A673 (cell line): ENCODE data around the gene NRXN3.

Source experiments
- CTCF ChIP-seq: fragments of 300-800, 200-600 bp; sonication (generic); conservative IDR thresholded peaks from 2 replicates; pipeline ENCODE4 v1.5.1; 2017; ENCODE audit warnings: low read depth, mild to moderate bottlenecking, antibody characterized with exemption, low read length, moderate library complexity, mixed read lengths
- EZH2 ChIP-seq: fragments of 200-600 bp; sonication (generic); IDR thresholded peaks from 2 replicates; pipeline ENCODE4 v1.6.1; 2017; ENCODE audit warnings: borderline replicate concordance, low read depth, mild to moderate bottlenecking, mixed read lengths, antibody characterized with exemption, low read length; ENCODE audit not compliant: poor library complexity, severe bottlenecking

- TF ChIP-seq CTCF (no peak), EZH2 (no peak)
These were observed 1475.7 kb downstream of the NRXN3 start for GRCh38 chr14:79645753-79646362.
